Measurements from ENCODE around the gene TDRKH.
"Not testable (repeated sequence)": the region's sequence is repeated elsewhere in the genome, so short reads cannot be mapped to it uniquely, and the experiment has no call there.

- not testable (repeated sequence) for TF ChIP-seq POLR2A (IDR thresholded peaks at IDR 0.05; ENCODE audit: low read length); GATA1 (IDR thresholded peaks at IDR 0.05; ENCODE audit: low read depth, low read length)
Measured at GRCh38 chr1:151768351-151769066, 21.8 kb downstream of the TDRKH start.
